ENCODE results near the gene ARHGEF4. TPM values are rescaled to one million over a fixed set of nuclear protein-coding genes. Genes with fewer than 3 reads are reported as not detected.
A peak's percentile ranks its signal among the peaks of the same experiment; 100 is the strongest.

Gene ARHGEF4
- total RNA-seq, 1 donor from 2014 or later = 4.8 TPM

GRCh38 chr2:131039101-131039440 lies 202.4 kb downstream of the ARHGEF4 start:
- H3K27me3 ChIP-seq (ENCODE audit: insufficient read depth, low read length) = peaks cover 10% of the 10 kb centered on the region
- FAIRE-seq (no peak), DNase-seq (ENCODE audit: low read depth) (no peak)
- Mint-ChIP-seq H3K4me1 (ENCODE audit: low read depth, unreplicated experiment) (peaks cover 5% of the 10 kb centered on the region), H3K27me3 (ENCODE audit: low read depth, unreplicated experiment) (peaks cover 25% of the 10 kb centered on the region), H3K4me3 (ENCODE audit: unreplicated experiment) (no peak overlapping the region), H3K27ac (ENCODE audit: unreplicated experiment) (no peak overlapping the region), H3K9me3 (ENCODE audit: unreplicated experiment) (no peaks in the 10 kb centered on the region), H3K36me3 (ENCODE audit: low read depth, unreplicated experiment) (peaks cover 2% of the 10 kb centered on the region)
- no peaks in the 10 kb centered on the region for H3K79me2 ChIP-seq (ENCODE audit: insufficient read depth, low read length)
- peaks cover 24% of the 10 kb centered on the region for H4K20me1 ChIP-seq (ENCODE audit: insufficient read depth, low read length)
- no peak overlapping the region for H3K27ac ChIP-seq (ENCODE audit: low read depth, low read length)
- no peak overlapping the region for H3K4me2 ChIP-seq (ENCODE audit: low read length)
- H3K4me1 ChIP-seq (ENCODE audit: insufficient read depth, low read length) = no peaks in the 10 kb centered on the region
- no peaks in the 10 kb centered on the region for H3K36me3 ChIP-seq (ENCODE audit: insufficient read depth, low read length)
- no peak overlapping the region for H3K9ac ChIP-seq (ENCODE audit: low read length)
- no peak overlapping the region for H2AFZ ChIP-seq (ENCODE audit: low read depth, low read length)
- H3K9me3 ChIP-seq (ENCODE audit: insufficient read depth, low read depth, low read length) = no peaks in the 10 kb centered on the region
- no peak overlapping the region for H3K4me3 ChIP-seq (ENCODE audit: insufficient read depth, low read depth, low read length)
- TF ChIP-seq CTCF (IDR thresholded peaks at IDR 0.05; ENCODE audit: insufficient read depth, low read depth, low read length) = no peak
- TF ChIP-seq EZH2 (IDR thresholded peaks at IDR 0.05; ENCODE audit: insufficient read depth, low read length) = no peak

- FAIRE-seq (no peak), DNase-seq (ENCODE audit: low read depth) (no peak)
- Histone ChIP-seq H3K4me3 (ENCODE audit: insufficient read depth, low read depth, low read length) (no peak overlapping the region), H3K4me1 (ENCODE audit: insufficient read depth, low read length) (no peaks in the 10 kb centered on the region), H3K9ac (ENCODE audit: low read length) (no peak overlapping the region), H3K4me2 (ENCODE audit: low read length) (peak overlapping the region; percentile 52), H4K20me1 (ENCODE audit: insufficient read depth, low read length) (peaks cover 24% of the 10 kb centered on the region), H3K27ac (ENCODE audit: low read depth, low read length) (no peak overlapping the region), H2AFZ (ENCODE audit: low read depth, low read length) (no peak overlapping the region), H3K36me3 (ENCODE audit: insufficient read depth, low read length) (no peaks in the 10 kb centered on the region), H3K27me3 (ENCODE audit: insufficient read depth, low read length) (peaks cover 9% of the 10 kb centered on the region), H3K79me2 (ENCODE audit: insufficient read depth, low read length) (no peaks in the 10 kb centered on the region), H3K9me3 (ENCODE audit: insufficient read depth, low read depth, low read length) (no peaks in the 10 kb centered on the region)
- peaks cover 2% of the 10 kb centered on the region for H3K36me3 Mint-ChIP-seq (ENCODE audit: low read depth, unreplicated experiment)
- TF ChIP-seq EZH2 (IDR thresholded peaks at IDR 0.05; ENCODE audit: insufficient read depth, low read length) = no peak
- TF ChIP-seq CTCF (IDR thresholded peaks at IDR 0.05; ENCODE audit: insufficient read depth, low read depth, low read length) = no peak
- no peaks in the 10 kb centered on the region for H3K9me3 Mint-ChIP-seq (ENCODE audit: unreplicated experiment)
- H3K4me1 Mint-ChIP-seq (ENCODE audit: low read depth, unreplicated experiment) = peaks cover 5% of the 10 kb centered on the region
- no peak overlapping the region for H3K4me3 Mint-ChIP-seq (ENCODE audit: unreplicated experiment)
- no peak overlapping the region for H3K27ac Mint-ChIP-seq (ENCODE audit: unreplicated experiment)
- peaks cover 20% of the 10 kb centered on the region for H3K27me3 Mint-ChIP-seq (ENCODE audit: low read depth, unreplicated experiment)
Observed at GRCh38 chr2:131039535-131039907, 202.8 kb downstream of the ARHGEF4 start.

GRCh38 chr2:131039908-131040660 lies 203.4 kb downstream of the ARHGEF4 start:
- H3K4me2 ChIP-seq (ENCODE audit: low read length) = peak overlapping the region; percentile 52
- Mint-ChIP-seq H3K36me3 (ENCODE audit: low read depth, unreplicated experiment) (peaks cover 2% of the 10 kb centered on the region), H3K27ac (ENCODE audit: unreplicated experiment) (no peak overlapping the region), H3K4me1 (ENCODE audit: low read depth, unreplicated experiment) (peaks cover 5% of the 10 kb centered on the region), H3K27me3 (ENCODE audit: low read depth, unreplicated experiment) (peaks cover 20% of the 10 kb centered on the region), H3K9me3 (ENCODE audit: unreplicated experiment) (no peaks in the 10 kb centered on the region), H3K4me3 (ENCODE audit: unreplicated experiment) (no peak overlapping the region)
- no peaks in the 10 kb centered on the region for H3K4me1 ChIP-seq (ENCODE audit: insufficient read depth, low read length)
- H3K4me3 ChIP-seq (ENCODE audit: insufficient read depth, low read depth, low read length) = no peak overlapping the region
- no peak for FAIRE-seq
- H4K20me1 ChIP-seq (ENCODE audit: insufficient read depth, low read length) = peaks cover 26% of the 10 kb centered on the region
- H3K79me2 ChIP-seq (ENCODE audit: insufficient read depth, low read length) = no peaks in the 10 kb centered on the region
- H2AFZ ChIP-seq (ENCODE audit: low read depth, low read length) = no peak overlapping the region
- H3K27me3 ChIP-seq (ENCODE audit: insufficient read depth, low read length) = peaks cover 9% of the 10 kb centered on the region
- H3K9me3 ChIP-seq (ENCODE audit: insufficient read depth, low read depth, low read length) = no peaks in the 10 kb centered on the region
- no peak overlapping the region for H3K9ac ChIP-seq (ENCODE audit: low read length)
- TF ChIP-seq CTCF (IDR thresholded peaks at IDR 0.05; ENCODE audit: insufficient read depth, low read depth, low read length) (no peak), EZH2 (IDR thresholded peaks at IDR 0.05; ENCODE audit: insufficient read depth, low read length) (peak; percentile 56)
- DNase-seq (ENCODE audit: low read depth) = no peak
- no peaks in the 10 kb centered on the region for H3K36me3 ChIP-seq (ENCODE audit: insufficient read depth, low read length)
- H3K27ac ChIP-seq (ENCODE audit: low read depth, low read length) = no peak overlapping the region

All from astrocyte (in vitro differentiated cells and primary cell).